Activated CD8-positive, alpha-beta memory T cell treated with anti-CD3 and anti-CD28 coated beads, Interleukin-2, amount 10 ng/mL, durations not matched to agents 7 days and 5 days (primary cell): ENCODE measurements around the gene RBBP4. TPM values are rescaled to one million over a fixed set of nuclear protein-coding genes. Genes with fewer than 3 reads are reported as not detected.
"Not testable (repeated sequence)": the region's sequence is repeated elsewhere in the genome, so short reads cannot be mapped to it uniquely, and the experiment has no call there.

ENCODE experiments used
- ATAC-seq: fragments of 150-1000 bp; cut with Tn5 transposase; one replicate; pipeline ENCODE4 v1.10.0; 2021; ENCODE audit warnings: moderate library complexity
- CTCF ChIA-PET: fragments of 350-600 bp; sonication (Branson Sonifier 250); formaldehyde crosslinking; loops from one replicate; lab custom pipeline; 2021; ENCODE audit warnings: antibody characterized with exemption; lab: Charles Lee
- DNase-seq: peaks from one replicate; pipeline ENCODE4 v3.0.0-alpha.2; 2020
- H3K27ac Mint-ChIP-seq: one replicate; pipeline ENCODE4 v1.8.0; 2021; ENCODE audit warnings: mild to moderate bottlenecking, mixed read lengths
- H3K27me3 Mint-ChIP-seq: one replicate; pipeline ENCODE4 v1.8.0; 2021; ENCODE audit warnings: mixed read lengths
- H3K36me3 Mint-ChIP-seq: one replicate; pipeline ENCODE4 v1.8.0; 2021; ENCODE audit warnings: mild to moderate bottlenecking, mixed read lengths
- H3K4me1 Mint-ChIP-seq: one replicate; pipeline ENCODE4 v1.8.0; 2021; ENCODE audit warnings: mixed read lengths
- H3K4me3 Mint-ChIP-seq: one replicate; pipeline ENCODE4 v1.8.0; 2021; ENCODE audit warnings: mild to moderate bottlenecking, moderate library complexity, mixed read lengths
- H3K9me3 Mint-ChIP-seq: one replicate; pipeline ENCODE4 v1.8.0; 2022; ENCODE audit warnings: low read depth, mixed read lengths
- total RNA-seq, 2 experiments: library from RNA; stranded (reverse); gene quantifications; one replicate each; pipeline ENCODE4 v1.2.3, GENCODE V29; 2021

Gene RBBP4
- total RNA-seq, 2 experiments from 2014 or later = 284 to 336 TPM

- DNase-seq (no peak), ATAC-seq (peak; percentile 5)
- peak overlapping the region; percentile 90 for H3K4me3 Mint-ChIP-seq
- no peaks in the 10 kb centered on the region for H3K27me3 Mint-ChIP-seq
- H3K27ac Mint-ChIP-seq = peak overlapping the region; percentile 99
- peaks cover 55% of the 10 kb centered on the region for H3K4me1 Mint-ChIP-seq
- peaks cover 49% of the 10 kb centered on the region for H3K36me3 Mint-ChIP-seq
- CTCF ChIA-PET = interaction anchor here (0.8 to 2.5 kb wide), 4 partner anchors 13 to 134 kb away, joined by 4 to 14 read pairs (median 4); no protein-coding TSS in a partner anchor
- H3K9me3 Mint-ChIP-seq = no peaks in the 10 kb centered on the region
Observed at GRCh38 chr1:32651461-32652073, 559 bp downstream of the RBBP4 start.

- no peaks in the 10 kb centered on the region for H3K9me3 Mint-ChIP-seq
- ATAC-seq (no peak), DNase-seq (no peak)
- H3K27ac Mint-ChIP-seq = peak overlapping the region; percentile 99
- CTCF ChIA-PET = interaction anchor here (2.5 kb wide), 1 partner anchor 132 kb away, joined by 14 read pairs; no protein-coding TSS in a partner anchor
- peak overlapping the region; percentile 90 for H3K4me3 Mint-ChIP-seq
- H3K4me1 Mint-ChIP-seq = peaks cover 59% of the 10 kb centered on the region
- H3K27me3 Mint-ChIP-seq = no peaks in the 10 kb centered on the region
- H3K36me3 Mint-ChIP-seq = peaks cover 56% of the 10 kb centered on the region
Observed at GRCh38 chr1:32652244-32652962, 1.4 kb downstream of the RBBP4 start.

GRCh38 chr1:32659581-32659980 is 8.6 kb downstream of the RBBP4 start:
- no peak overlapping the region for H3K4me3 Mint-ChIP-seq
- DNase-seq (no peak), ATAC-seq (no peak)
- CTCF ChIA-PET = no interaction called here
- peaks cover 68% of the 10 kb centered on the region for H3K36me3 Mint-ChIP-seq
- H3K9me3 Mint-ChIP-seq = no peaks in the 10 kb centered on the region
- H3K27me3 Mint-ChIP-seq = no peaks in the 10 kb centered on the region
- peaks cover 36% of the 10 kb centered on the region for H3K4me1 Mint-ChIP-seq
- no peak overlapping the region for H3K27ac Mint-ChIP-seq

GRCh38 chr1:32665915-32666314 is 14.9 kb downstream of the RBBP4 start:
- no peak for ATAC-seq
- no peaks in the 10 kb centered on the region for H3K27me3 Mint-ChIP-seq
- H3K9me3 Mint-ChIP-seq = no peaks in the 10 kb centered on the region
- no peak overlapping the region for H3K27ac Mint-ChIP-seq
- CTCF ChIA-PET = no interaction called here
- no peak overlapping the region for H3K4me3 Mint-ChIP-seq
- DNase-seq = no peak
- peaks cover 56% of the 10 kb centered on the region for H3K36me3 Mint-ChIP-seq
- peaks cover 3% of the 10 kb centered on the region for H3K4me1 Mint-ChIP-seq

GRCh38 chr1:32666901-32667566 is 16.0 kb downstream of the RBBP4 start:
- H3K4me1 Mint-ChIP-seq = no peaks in the 10 kb centered on the region
- peaks cover 55% of the 10 kb centered on the region for H3K36me3 Mint-ChIP-seq
- no peak overlapping the region for H3K27ac Mint-ChIP-seq
- H3K27me3 Mint-ChIP-seq = no peaks in the 10 kb centered on the region
- CTCF ChIA-PET = no interaction called here
- DNase-seq (no peak), ATAC-seq (no peak)
- no peaks in the 10 kb centered on the region for H3K9me3 Mint-ChIP-seq
- H3K4me3 Mint-ChIP-seq = no peak overlapping the region

GRCh38 chr1:32668716-32669115 is 17.7 kb downstream of the RBBP4 start:
- peaks cover 64% of the 10 kb centered on the region for H3K36me3 Mint-ChIP-seq
- H3K4me1 Mint-ChIP-seq, H3K27ac Mint-ChIP-seq, H3K9me3 Mint-ChIP-seq, DNase-seq, H3K27me3 Mint-ChIP-seq, H3K4me3 Mint-ChIP-seq, ATAC-seq, CTCF ChIA-PET: not testable (repeated sequence)

GRCh38 chr1:32676945-32677344 is 25.9 kb downstream of the RBBP4 start:
- no peaks in the 10 kb centered on the region for H3K4me1 Mint-ChIP-seq
- H3K27me3 Mint-ChIP-seq = no peaks in the 10 kb centered on the region
- no peaks in the 10 kb centered on the region for H3K9me3 Mint-ChIP-seq
- H3K27ac Mint-ChIP-seq = no peak overlapping the region
- DNase-seq (no peak), ATAC-seq (no peak)
- H3K36me3 Mint-ChIP-seq = peaks cover 62% of the 10 kb centered on the region
- no peak overlapping the region for H3K4me3 Mint-ChIP-seq
- CTCF ChIA-PET = interaction anchor here (0.7 to 1.4 kb wide), 2 partner anchors 35 to 157 kb away, joined by 3 to 4 read pairs; no protein-coding TSS in a partner anchor

- peaks cover 55% of the 10 kb centered on the region for H3K36me3 Mint-ChIP-seq
- H3K4me3 Mint-ChIP-seq, ATAC-seq, H3K9me3 Mint-ChIP-seq, H3K4me1 Mint-ChIP-seq, H3K27me3 Mint-ChIP-seq, DNase-seq, H3K27ac Mint-ChIP-seq: not testable (repeated sequence)
- CTCF ChIA-PET = interaction anchor here (1.3 kb wide), 1 partner anchor 32 kb away, joined by 3 read pairs; no protein-coding TSS in a partner anchor
Observed at GRCh38 chr1:32679993-32680392, 29.0 kb downstream of the RBBP4 start.

GRCh38 chr1:32680642-32681041 is 29.6 kb downstream of the RBBP4 start:
- no peak overlapping the region for H3K4me3 Mint-ChIP-seq
- H3K27me3 Mint-ChIP-seq = no peaks in the 10 kb centered on the region
- peaks cover 58% of the 10 kb centered on the region for H3K36me3 Mint-ChIP-seq
- CTCF ChIA-PET = no interaction called here
- ATAC-seq (no peak), DNase-seq (no peak)
- H3K4me1 Mint-ChIP-seq = no peaks in the 10 kb centered on the region
- no peaks in the 10 kb centered on the region for H3K9me3 Mint-ChIP-seq
- H3K27ac Mint-ChIP-seq = no peak overlapping the region

- H3K27ac Mint-ChIP-seq = no peak overlapping the region
- no peaks in the 10 kb centered on the region for H3K4me1 Mint-ChIP-seq
- peaks cover 61% of the 10 kb centered on the region for H3K36me3 Mint-ChIP-seq
- ATAC-seq (no peak), DNase-seq (no peak)
- H3K27me3 Mint-ChIP-seq = no peaks in the 10 kb centered on the region
- CTCF ChIA-PET = no interaction called here
- H3K9me3 Mint-ChIP-seq = no peaks in the 10 kb centered on the region
- H3K4me3 Mint-ChIP-seq = no peak overlapping the region
Observed at GRCh38 chr1:32681509-32681908, 30.5 kb downstream of the RBBP4 start.

- Mint-ChIP-seq H3K27ac (no peak overlapping the region), H3K27me3 (no peaks in the 10 kb centered on the region), H3K9me3 (no peaks in the 10 kb centered on the region), H3K4me3 (no peak overlapping the region), H3K4me1 (no peaks in the 10 kb centered on the region), H3K36me3 (peaks cover 57% of the 10 kb centered on the region)
- DNase-seq (no peak), ATAC-seq (no peak)
- CTCF ChIA-PET = no interaction called here
Observed at GRCh38 chr1:32681999-32682398, 31.0 kb downstream of the RBBP4 start.

GRCh38 chr1:32683397-32683796 is 32.4 kb downstream of the RBBP4 start:
- no peaks in the 10 kb centered on the region for H3K9me3 Mint-ChIP-seq
- CTCF ChIA-PET = no interaction called here
- H3K27me3 Mint-ChIP-seq = no peaks in the 10 kb centered on the region
- no peak overlapping the region for H3K27ac Mint-ChIP-seq
- peaks cover 47% of the 10 kb centered on the region for H3K36me3 Mint-ChIP-seq
- H3K4me3 Mint-ChIP-seq = no peak overlapping the region
- H3K4me1 Mint-ChIP-seq = no peaks in the 10 kb centered on the region
- DNase-seq = no peak
- ATAC-seq = no peak

- H3K27ac Mint-ChIP-seq = peak overlapping the region; percentile 20
- ATAC-seq = no peak
- CTCF ChIA-PET = interaction anchor here (0.6 to 1.6 kb wide), 2 partner anchors 25 to 28 kb away, joined by 3 to 8 read pairs; no protein-coding TSS in a partner anchor
- H3K36me3 Mint-ChIP-seq = peaks cover 45% of the 10 kb centered on the region
- H3K4me3 Mint-ChIP-seq = no peak overlapping the region
- no peak for DNase-seq
- no peaks in the 10 kb centered on the region for H3K4me1 Mint-ChIP-seq
- H3K9me3 Mint-ChIP-seq = no peaks in the 10 kb centered on the region
- H3K27me3 Mint-ChIP-seq = no peaks in the 10 kb centered on the region
Observed at GRCh38 chr1:32684167-32684811, 33.3 kb downstream of the RBBP4 start.
